ENCODE results near the gene TTC29.
"Not testable (repeated sequence)": the region's sequence is repeated elsewhere in the genome, so short reads cannot be mapped to it uniquely, and the experiment has no call there.

TTC29 gene

DNA sequence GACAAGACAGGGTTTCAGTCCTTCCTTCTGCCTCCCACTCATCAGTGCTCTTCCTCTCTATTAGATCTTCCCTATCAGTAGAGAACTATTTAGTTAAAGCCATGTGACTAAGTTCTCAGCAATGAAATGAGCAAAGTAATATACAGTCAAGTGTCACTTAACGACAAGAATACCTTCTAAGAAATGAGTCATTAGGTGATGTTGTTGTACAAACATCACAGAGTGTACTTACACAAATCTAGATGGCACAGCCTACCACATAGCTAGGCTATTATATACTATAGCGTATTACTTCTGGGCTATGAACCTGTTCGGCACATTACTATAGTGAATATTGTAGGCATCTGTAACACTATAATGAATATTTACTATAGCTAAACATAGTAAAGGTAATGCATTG lies 235.7 kb downstream of the TTC29 start:
- no peak overlapping the region for H2BK12ac ChIP-seq (ENCODE audit: low read length)

DNA sequence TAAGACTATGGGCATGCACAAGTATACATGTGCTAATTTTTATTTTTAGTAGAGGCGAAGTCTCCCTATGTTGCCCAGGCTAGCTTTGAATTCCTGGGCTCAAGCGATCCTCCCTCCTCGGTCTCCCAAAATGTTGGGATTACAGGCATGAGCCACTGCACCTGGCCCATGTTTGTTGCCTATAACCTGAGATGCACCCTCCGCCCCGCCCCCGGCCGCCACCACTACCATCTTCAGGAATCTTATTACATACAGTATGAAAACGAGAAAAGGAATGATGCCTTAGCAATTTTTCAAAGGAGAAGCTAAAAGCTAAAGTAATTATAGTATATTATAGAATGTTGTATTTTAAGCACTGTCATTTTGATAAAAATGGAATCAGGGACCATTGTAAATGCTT lies 245.8 kb downstream of the TTC29 start:
- H2BK5ac ChIP-seq (ENCODE audit: low read depth, low read length, poor library complexity), result no peak overlapping the region
- no peak overlapping the region for H3K4me3 ChIP-seq (ENCODE audit: low read depth, low read length)
- H3K36me3 ChIP-seq (ENCODE audit: control insufficient read depth in 1 of 2, insufficient read depth in 2 of 2, low read length in 2 of 2), result no peaks in the 10 kb centered on the region
- no peak overlapping the region for H3K4me2 ChIP-seq (ENCODE audit: low read length)
- H2BK12ac ChIP-seq (ENCODE audit: low read length), result no peak overlapping the region
- no peaks in the 10 kb centered on the region for H3K79me2 ChIP-seq (ENCODE audit: control insufficient read depth, insufficient read depth, low read length, poor library complexity)
- no peaks in the 10 kb centered on the region for H3K9me3 ChIP-seq (ENCODE audit: insufficient read depth, low read depth, low read length)
- no peak overlapping the region for H4K91ac ChIP-seq (ENCODE audit: low read depth, low read length)
- DNase-seq, result no peak
- no peak overlapping the region for H2BK120ac ChIP-seq (ENCODE audit: insufficient read depth, low read length, poor library complexity)
- no peak overlapping the region for H2AK5ac ChIP-seq (ENCODE audit: low read length)
- no CpG with 5 or more reads among the region's 8 CpGs for WGBS (ENCODE audit: extremely low coverage, insufficient coverage, insufficient read length)
- H4K12ac ChIP-seq (ENCODE audit: low read depth, low read length), result no peak overlapping the region
- H3K4ac ChIP-seq (ENCODE audit: low read depth, low read length), result no peak overlapping the region
- H3K9ac ChIP-seq (ENCODE audit: low read length), result no peak overlapping the region
- H3K79me1 ChIP-seq (ENCODE audit: low read length), result no peaks in the 10 kb centered on the region
- no peak overlapping the region for H3K23ac ChIP-seq (ENCODE audit: low read length)
- H4K8ac ChIP-seq (ENCODE audit: low read depth, low read length), result no peak overlapping the region
- no peaks in the 10 kb centered on the region for H3K4me1 ChIP-seq (ENCODE audit: control insufficient read depth in 1 of 2, insufficient read depth in 2 of 2, low read length in 2 of 2)
- no peak overlapping the region for H3K14ac ChIP-seq (ENCODE audit: low read length)
- H3K18ac ChIP-seq (ENCODE audit: low read length), result no peak overlapping the region
- no peak overlapping the region for H2AFZ ChIP-seq (ENCODE audit: insufficient read depth, low read length, poor library complexity)
- no peak overlapping the region for H3K27ac ChIP-seq (ENCODE audit: low read depth, low read length)
- no peaks in the 10 kb centered on the region for H3K27me3 ChIP-seq (ENCODE audit: insufficient read depth, low read length)

More for the DNA sequence above, 235.7 kb downstream of the TTC29 start:
- Histone ChIP-seq H3K4me1 (ENCODE audit: control insufficient read depth in 1 of 2, insufficient read depth in 2 of 2, low read length in 2 of 2) (no peaks in the 10 kb centered on the region), H2BK5ac (ENCODE audit: low read depth, low read length, poor library complexity) (no peak overlapping the region), H3K4me3 (ENCODE audit: low read depth, low read length) (no peak overlapping the region), H3K4me2 (ENCODE audit: low read length) (no peak overlapping the region), H3K36me3 (ENCODE audit: control insufficient read depth in 1 of 2, insufficient read depth in 2 of 2, low read length in 2 of 2) (no peaks in the 10 kb centered on the region), H2AK5ac (ENCODE audit: low read length) (no peak overlapping the region), H3K79me1 (ENCODE audit: low read length) (no peaks in the 10 kb centered on the region), H3K27ac (ENCODE audit: low read depth, low read length) (no peak overlapping the region), H3K9me3 (ENCODE audit: insufficient read depth, low read depth, low read length) (no peaks in the 10 kb centered on the region), H2AFZ (ENCODE audit: insufficient read depth, low read length, poor library complexity) (no peak overlapping the region), H4K8ac (ENCODE audit: low read depth, low read length) (no peak overlapping the region), H2BK120ac (ENCODE audit: insufficient read depth, low read length, poor library complexity) (no peak overlapping the region), H4K91ac (ENCODE audit: low read depth, low read length) (no peak overlapping the region), H3K79me2 (ENCODE audit: control insufficient read depth, insufficient read depth, low read length, poor library complexity) (no peaks in the 10 kb centered on the region), H3K23ac (ENCODE audit: low read length) (no peak overlapping the region), H3K4ac (ENCODE audit: low read depth, low read length) (no peak overlapping the region), H3K14ac (ENCODE audit: low read length) (no peak overlapping the region), H3K27me3 (ENCODE audit: insufficient read depth, low read length) (no peaks in the 10 kb centered on the region), H3K9ac (ENCODE audit: low read length) (no peak overlapping the region), H4K12ac (ENCODE audit: low read depth, low read length) (no peak overlapping the region), H3K18ac (ENCODE audit: low read length) (no peak overlapping the region)
- DNase-seq, result peak in 1 of 2 donors; percentile 6
- WGBS (ENCODE audit: extremely low coverage, insufficient coverage, insufficient read length), result no CpG with 5 or more reads among the region's 3 CpGs

DNA sequence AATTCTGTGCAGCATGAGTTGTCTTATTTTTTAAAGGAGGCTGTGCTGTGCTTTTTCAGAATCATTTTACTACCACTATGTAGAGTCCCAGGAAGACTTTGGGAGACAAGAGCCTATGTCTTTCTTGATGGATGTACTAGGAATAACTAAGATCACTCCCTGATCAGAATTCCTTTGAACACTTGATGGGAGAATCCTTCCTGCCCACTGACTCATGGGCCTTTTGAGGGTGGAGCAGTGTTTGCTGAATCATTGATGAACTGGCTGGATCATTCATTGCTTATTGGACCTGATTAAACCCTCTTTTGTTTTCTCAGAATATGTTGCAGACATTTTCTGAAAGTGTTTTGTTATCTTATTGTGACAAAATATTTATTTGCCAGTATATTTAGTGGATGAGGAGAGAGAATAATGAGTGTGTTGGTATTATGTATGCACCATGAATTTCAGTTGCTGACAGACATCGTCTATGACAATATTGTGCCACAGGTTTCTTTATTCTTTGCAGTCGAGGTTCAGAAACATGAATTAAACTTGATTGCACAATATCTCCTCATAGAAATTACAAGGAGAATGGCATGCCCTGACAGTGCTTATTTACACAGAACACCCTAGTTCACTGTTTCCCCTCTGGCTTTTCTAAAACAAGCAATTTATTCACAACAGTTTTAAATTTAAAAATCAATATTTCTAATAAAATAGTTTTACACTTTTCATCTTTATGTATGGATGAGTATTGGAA lies 270.7 kb downstream of the TTC29 start:
- Histone ChIP-seq H3K4me2 (ENCODE audit: low read length) (no peak overlapping the region), H3K23ac (ENCODE audit: low read length) (no peak overlapping the region), H3K18ac (ENCODE audit: low read length) (no peak overlapping the region), H3K4me1 (ENCODE audit: control insufficient read depth in 1 of 2, insufficient read depth in 2 of 2, low read length in 2 of 2) (no peaks in the 10 kb centered on the region), H3K27me3 (ENCODE audit: insufficient read depth, low read length) (no peaks in the 10 kb centered on the region), H3K9ac (ENCODE audit: low read length) (no peak overlapping the region), H3K79me1 (ENCODE audit: low read length) (no peaks in the 10 kb centered on the region), H2AK5ac (ENCODE audit: low read length) (no peak overlapping the region), H3K14ac (ENCODE audit: low read length) (no peak overlapping the region), H3K27ac (ENCODE audit: low read depth, low read length) (no peak overlapping the region), H3K36me3 (ENCODE audit: control insufficient read depth in 1 of 2, insufficient read depth in 2 of 2, low read length in 2 of 2) (no peaks in the 10 kb centered on the region), H3K9me3 (ENCODE audit: insufficient read depth, low read depth, low read length) (no peaks in the 10 kb centered on the region), H3K4me3 (ENCODE audit: low read depth, low read length) (no peak overlapping the region), H2AFZ (ENCODE audit: insufficient read depth, low read length, poor library complexity) (no peak overlapping the region), H4K8ac (ENCODE audit: low read depth, low read length) (no peak overlapping the region), H4K91ac (ENCODE audit: low read depth, low read length) (no peak overlapping the region), H2BK120ac (ENCODE audit: insufficient read depth, low read length, poor library complexity) (no peak overlapping the region), H2BK12ac (ENCODE audit: low read length) (no peak overlapping the region), H3K4ac (ENCODE audit: low read depth, low read length) (no peak overlapping the region), H2BK5ac (ENCODE audit: low read depth, low read length, poor library complexity) (no peak overlapping the region), H4K12ac (ENCODE audit: low read depth, low read length) (no peak overlapping the region), H3K79me2 (ENCODE audit: control insufficient read depth, insufficient read depth, low read length, poor library complexity) (no peaks in the 10 kb centered on the region)
- no peak for DNase-seq
- no CpG with 5 or more reads among the region's 2 CpGs for WGBS (ENCODE audit: extremely low coverage, insufficient coverage, insufficient read length)

DNA sequence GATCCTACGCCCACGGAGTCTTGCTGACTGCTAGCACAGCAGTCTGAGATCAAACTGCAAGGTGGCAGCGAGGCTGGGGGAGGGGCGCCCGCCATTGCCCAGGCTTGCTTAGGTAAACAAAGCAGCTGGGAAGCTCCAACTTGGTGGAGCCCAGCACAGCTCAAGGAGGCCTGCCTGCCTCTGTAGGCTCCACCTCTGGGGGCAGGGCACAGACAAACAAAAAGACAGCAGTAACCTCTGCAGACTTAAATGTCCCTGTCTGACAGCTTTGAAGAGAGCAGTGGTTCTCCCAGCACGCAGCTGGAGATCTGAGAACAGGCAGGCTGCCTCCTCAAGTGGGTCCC lies 281.7 kb downstream of the TTC29 start:
- not testable (repeated sequence) for H4K8ac ChIP-seq (ENCODE audit: low read depth, low read length); H3K14ac ChIP-seq (ENCODE audit: low read length); H3K4me1 ChIP-seq (ENCODE audit: control insufficient read depth in 1 of 2, insufficient read depth in 2 of 2, low read length in 2 of 2); H3K9me3 ChIP-seq (ENCODE audit: insufficient read depth, low read depth, low read length); H3K9ac ChIP-seq (ENCODE audit: low read length); H4K91ac ChIP-seq (ENCODE audit: low read depth, low read length); H3K4me2 ChIP-seq (ENCODE audit: low read length); H3K4ac ChIP-seq (ENCODE audit: low read depth, low read length); DNase-seq; H3K4me3 ChIP-seq (ENCODE audit: low read depth, low read length); H4K12ac ChIP-seq (ENCODE audit: low read depth, low read length); H3K36me3 ChIP-seq (ENCODE audit: control insufficient read depth in 1 of 2, insufficient read depth in 2 of 2, low read length in 2 of 2); H3K79me1 ChIP-seq (ENCODE audit: low read length); H3K79me2 ChIP-seq (ENCODE audit: control insufficient read depth, insufficient read depth, low read length, poor library complexity); H3K23ac ChIP-seq (ENCODE audit: low read length); H2AFZ ChIP-seq (ENCODE audit: insufficient read depth, low read length, poor library complexity); H2AK5ac ChIP-seq (ENCODE audit: low read length); H2BK12ac ChIP-seq (ENCODE audit: low read length); H2BK120ac ChIP-seq (ENCODE audit: insufficient read depth, low read length, poor library complexity); H3K18ac ChIP-seq (ENCODE audit: low read length); H3K27ac ChIP-seq (ENCODE audit: low read depth, low read length); H2BK5ac ChIP-seq (ENCODE audit: low read depth, low read length, poor library complexity); H3K27me3 ChIP-seq (ENCODE audit: insufficient read depth, low read length)
- no CpG with 5 or more reads among the region's 6 CpGs for WGBS (ENCODE audit: extremely low coverage, insufficient coverage, insufficient read length)
